ENCODE measurements around the gene ZBTB7B. TPM values are rescaled to one million over a fixed set of nuclear protein-coding genes. Genes with fewer than 3 reads are reported as not detected.

The ZBTB7B gene
- total RNA-seq, 5 donors from 2014 or later (not counting 1 experiment from before 2014, with no cell fraction given), result 39.6 to 68.4 (median 51.7) TPM

- DNase-seq (no peak), ATAC-seq (replicated peaks in 1 of 4) (no peak)
- peak overlapping the region; percentile 99 for H3K27ac ChIP-seq (ENCODE audit: low read length)
- CTCF ChIA-PET, result interaction anchor here in 1 of 2 donors (1.0 to 2.2 kb wide), 7 partner anchors 8 to 622 kb away, joined by 3 to 14 read pairs (median 5); partner anchors contain the start of genes FLAD1 and PMVK
- peaks cover 9 to 38% of the 10 kb centered on the region in 2 donors for H3K36me3 ChIP-seq (ENCODE audit: control insufficient read depth in 2 of 2, extremely low read depth in 1 of 2, insufficient read depth in 1 of 2, low read length in 1 of 2)
- peak overlapping the region; percentile 79 to 94 for H3K4me3 ChIP-seq (ENCODE audit: control insufficient read depth in 1 of 2, extremely low read depth in 1 of 2, low read length in 1 of 2)
- 77% methylated on average over 2 of the region's 6 CpGs for WGBS (ENCODE audit: insufficient coverage)
- H3K4me1 Mint-ChIP-seq, result peaks cover 70 to 76% (median 73%) of the 10 kb centered on the region in 3 donors
- H3K9me3 ChIP-seq, result no peaks in the 10 kb centered on the region
- peak overlapping the region; percentile 100 for H3K27ac Mint-ChIP-seq
- peak overlapping the region; percentile 95 to 100 (median 97) for H3K4me3 Mint-ChIP-seq
- POLR2A ChIA-PET, result interaction anchor here (0.5 to 2.3 kb wide), 11 partner anchors 12 to 1012 kb away, joined by 3 to 23 read pairs (median 3); partner anchors contain the start of genes PMVK (in 2 of the 2), CKS1B (in 1 of the 2) and ZBTB7B (in 1 of the 2)
- H3K9me3 Mint-ChIP-seq, result no peaks in the 10 kb centered on the region
- peaks cover 39 to 77% of the 10 kb centered on the region in 2 experiments for H3K4me1 ChIP-seq (ENCODE audit: control insufficient read depth in 1 of 2, extremely low read depth in 1 of 2, insufficient read depth in 2 of 2, low read length in 2 of 2)
- peaks cover 17% of the 10 kb centered on the region for H3K36me3 Mint-ChIP-seq
- H3K27me3 Mint-ChIP-seq, result no peaks in the 10 kb centered on the region
- H3K27me3 ChIP-seq (replicated peaks in 1 of 2; ENCODE audit: control insufficient read depth in 2 of 2, extremely low read depth in 1 of 2, insufficient read depth in 2 of 2, low read length in 1 of 2), result no peaks in the 10 kb centered on the region
Measured at GRCh38 chr1:154956544-154956941, 46.1 kb upstream of the ZBTB7B start.

- H3K27me3 ChIP-seq (replicated peaks in 1 of 2; ENCODE audit: control insufficient read depth in 2 of 2, extremely low read depth in 1 of 2, insufficient read depth in 2 of 2, low read length in 1 of 2), result no peaks in the 10 kb centered on the region
- Mint-ChIP-seq H3K27ac (peak overlapping the region; percentile 100), H3K27me3 (no peaks in the 10 kb centered on the region), H3K36me3 (peaks cover 17% of the 10 kb centered on the region), H3K4me1 (peaks cover 65 to 71% (median 68%) of the 10 kb centered on the region in 3 donors), H3K9me3 (no peaks in the 10 kb centered on the region), H3K4me3 (peak overlapping the region in 2 of 3 donors; percentile 34 to 37)
- no peak for ATAC-seq (replicated peaks in 1 of 4)
- no peak overlapping the region for H3K4me3 ChIP-seq (ENCODE audit: control insufficient read depth in 1 of 2, extremely low read depth in 1 of 2, low read length in 1 of 2)
- DNase-seq, result no peak
- CTCF ChIA-PET, result no interaction called here
- WGBS (ENCODE audit: insufficient coverage), result 72% methylated on average over 2 of the region's 9 CpGs
- peaks cover 9 to 35% of the 10 kb centered on the region in 2 donors for H3K36me3 ChIP-seq (ENCODE audit: control insufficient read depth in 2 of 2, extremely low read depth in 1 of 2, insufficient read depth in 1 of 2, low read length in 1 of 2)
- H3K4me1 ChIP-seq (ENCODE audit: control insufficient read depth in 1 of 2, extremely low read depth in 1 of 2, insufficient read depth in 2 of 2, low read length in 2 of 2), result peaks cover 38 to 73% of the 10 kb centered on the region in 2 experiments
- POLR2A ChIA-PET, result interaction anchor here in 1 of 2 donors (0.5 to 0.6 kb wide), 3 partner anchors 17 to 1011 kb away, joined by 3 to 5 read pairs (median 4); no protein-coding TSS in a partner anchor
- H3K9me3 ChIP-seq, result no peaks in the 10 kb centered on the region
- H3K27ac ChIP-seq (ENCODE audit: low read length), result peak overlapping the region; percentile 99
Measured at GRCh38 chr1:154957091-154957657, 45.4 kb upstream of the ZBTB7B start.

DNA sequence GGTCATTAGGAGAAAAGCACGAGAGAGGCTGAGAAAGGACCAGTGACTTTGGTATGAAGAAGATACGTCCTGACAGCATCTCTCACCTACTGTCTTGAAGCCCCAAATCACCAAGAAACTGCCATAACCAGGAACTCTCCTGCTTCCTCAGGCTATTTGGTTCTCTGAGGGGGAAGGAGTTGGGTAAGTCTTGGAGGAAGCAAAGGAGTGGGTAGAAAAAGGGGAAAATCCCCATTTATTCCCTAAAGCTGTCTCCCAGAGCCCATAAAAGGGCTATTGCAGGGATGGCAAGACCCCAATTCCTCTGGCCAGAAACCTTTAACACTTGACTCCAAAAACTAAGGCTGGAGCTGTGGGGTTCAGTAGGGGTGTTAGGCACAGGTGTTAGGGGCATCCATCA, 44.6 kb upstream of the ZBTB7B start:
- no peaks in the 10 kb centered on the region for H3K27me3 Mint-ChIP-seq
- Histone ChIP-seq H3K27me3 (replicated peaks in 1 of 2; ENCODE audit: control insufficient read depth in 2 of 2, extremely low read depth in 1 of 2, insufficient read depth in 2 of 2, low read length in 1 of 2) (no peaks in the 10 kb centered on the region), H3K36me3 (ENCODE audit: control insufficient read depth in 2 of 2, extremely low read depth in 1 of 2, insufficient read depth in 1 of 2, low read length in 1 of 2) (peaks cover 5 to 32% of the 10 kb centered on the region in 2 donors), H3K27ac (ENCODE audit: low read length) (no peak overlapping the region), H3K9me3 (no peaks in the 10 kb centered on the region), H3K4me3 (ENCODE audit: control insufficient read depth in 1 of 2, extremely low read depth in 1 of 2, low read length in 1 of 2) (no peak overlapping the region), H3K4me1 (ENCODE audit: control insufficient read depth in 1 of 2, extremely low read depth in 1 of 2, insufficient read depth in 2 of 2, low read length in 2 of 2) (peaks cover 36 to 73% of the 10 kb centered on the region in 2 experiments)
- H3K4me1 Mint-ChIP-seq, result peaks cover 63 to 70% (median 68%) of the 10 kb centered on the region in 3 donors
- H3K4me3 Mint-ChIP-seq, result peak overlapping the region in 1 of 3 donors; percentile 37
- H3K27ac Mint-ChIP-seq, result peak overlapping the region; percentile 73 to 100
- WGBS (ENCODE audit: insufficient coverage), result no CpG with 5 or more reads among the region's 2 CpGs
- no peaks in the 10 kb centered on the region for H3K9me3 Mint-ChIP-seq
- ATAC-seq (replicated peaks in 1 of 4), result no peak
- no peak for DNase-seq
- CTCF ChIA-PET, result no interaction called here
- H3K36me3 Mint-ChIP-seq, result peaks cover 10% of the 10 kb centered on the region
- POLR2A ChIA-PET, result no interaction called here

- peaks cover 59 to 69% (median 65%) of the 10 kb centered on the region in 3 donors for H3K4me1 Mint-ChIP-seq
- Histone ChIP-seq H3K9me3 (no peaks in the 10 kb centered on the region), H3K36me3 (ENCODE audit: control insufficient read depth in 2 of 2, extremely low read depth in 1 of 2, insufficient read depth in 1 of 2, low read length in 1 of 2) (peaks cover 13 to 34% of the 10 kb centered on the region in 2 donors), H3K4me3 (ENCODE audit: control insufficient read depth in 1 of 2, extremely low read depth in 1 of 2, low read length in 1 of 2) (no peak overlapping the region), H3K4me1 (ENCODE audit: control insufficient read depth in 1 of 2, extremely low read depth in 1 of 2, insufficient read depth in 2 of 2, low read length in 2 of 2) (peaks cover 35 to 71% of the 10 kb centered on the region in 2 experiments), H3K27ac (ENCODE audit: low read length) (no peak overlapping the region), H3K27me3 (replicated peaks in 1 of 2; ENCODE audit: control insufficient read depth in 2 of 2, extremely low read depth in 1 of 2, insufficient read depth in 2 of 2, low read length in 1 of 2) (no peaks in the 10 kb centered on the region)
- 94% methylated on average over 14 of the region's 16 CpGs for WGBS (ENCODE audit: insufficient coverage)
- no peaks in the 10 kb centered on the region for H3K27me3 Mint-ChIP-seq
- no peaks in the 10 kb centered on the region for H3K9me3 Mint-ChIP-seq
- POLR2A ChIA-PET, result interaction anchor here in 1 of 2 donors (0.7 kb wide), 1 partner anchor 13 kb away, joined by 3 read pairs; no protein-coding TSS in a partner anchor
- ATAC-seq (replicated peaks in 1 of 4) (no peak), DNase-seq (no peak)
- H3K4me3 Mint-ChIP-seq, result peak overlapping the region in 2 of 3 donors; percentile 6 to 86
- H3K27ac Mint-ChIP-seq, result peak overlapping the region; percentile 46 to 73
- CTCF ChIA-PET, result no interaction called here
- peaks cover 10% of the 10 kb centered on the region for H3K36me3 Mint-ChIP-seq
Measured at GRCh38 chr1:154958681-154959425, 43.7 kb upstream of the ZBTB7B start.

DNA sequence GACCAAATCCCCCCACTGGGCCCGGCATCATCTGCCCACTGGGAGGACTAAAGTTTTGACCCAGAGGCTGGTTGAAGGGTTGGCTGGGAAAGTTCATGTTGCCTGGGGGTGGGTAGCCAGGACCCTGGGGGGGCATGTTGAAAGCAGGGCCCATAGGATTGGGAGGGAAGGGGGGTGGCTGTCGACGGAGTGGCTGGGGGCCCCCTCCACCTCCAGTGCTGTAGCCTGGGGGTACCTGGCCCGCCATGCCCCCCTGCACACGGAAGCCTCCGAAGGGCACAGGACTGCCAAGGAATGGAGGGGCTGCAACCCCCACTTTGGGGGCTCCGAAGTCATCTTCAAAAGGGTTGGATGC, 43.2 kb upstream of the ZBTB7B start:
- ATAC-seq (replicated peaks in 1 of 4), result no peak
- Histone ChIP-seq H3K9me3 (no peaks in the 10 kb centered on the region), H3K4me3 (ENCODE audit: control insufficient read depth in 1 of 2, extremely low read depth in 1 of 2, low read length in 1 of 2) (no peak overlapping the region), H3K36me3 (ENCODE audit: control insufficient read depth in 2 of 2, extremely low read depth in 1 of 2, insufficient read depth in 1 of 2, low read length in 1 of 2) (peaks cover 17 to 40% of the 10 kb centered on the region in 2 donors), H3K27ac (ENCODE audit: low read length) (no peak overlapping the region), H3K4me1 (ENCODE audit: control insufficient read depth in 1 of 2, extremely low read depth in 1 of 2, insufficient read depth in 2 of 2, low read length in 2 of 2) (peaks cover 29 to 68% of the 10 kb centered on the region in 2 experiments), H3K27me3 (replicated peaks in 1 of 2; ENCODE audit: control insufficient read depth in 2 of 2, extremely low read depth in 1 of 2, insufficient read depth in 2 of 2, low read length in 1 of 2) (no peaks in the 10 kb centered on the region)
- Mint-ChIP-seq H3K27me3 (no peaks in the 10 kb centered on the region), H3K27ac (peak overlapping the region; percentile 57 to 95), H3K4me3 (peak overlapping the region; percentile 31 to 86 (median 34)), H3K4me1 (peaks cover 55 to 65% (median 61%) of the 10 kb centered on the region in 3 donors), H3K9me3 (no peaks in the 10 kb centered on the region), H3K36me3 (peaks cover 12% of the 10 kb centered on the region)
- no peak for DNase-seq
- WGBS (ENCODE audit: insufficient coverage), result 90% methylated on average over 2 of the region's 7 CpGs
- ChIA-PET CTCF (no interaction called here), POLR2A (interaction anchor here (0.6 to 0.7 kb wide), 2 partner anchors 12 to 13 kb away, joined by 3 to 9 read pairs; no protein-coding TSS in a partner anchor)

Data from T-cell (primary cell).